Duodenal mucosa (tissue), 2 donors: ENCODE measurements around the gene NUP210.

Experiments used
- H3K27ac ChIP-seq: one replicate; pipeline ENCODE4 v1.7.0; 2013; ENCODE audit warnings: low read depth, low read length
- H3K27me3 ChIP-seq, 2 donors: one replicate each; pipeline ENCODE4 v1.7.0; 2013; ENCODE audit warnings: low read length in 2 of 2, control low read depth in 1 of 2; ENCODE audit not compliant: insufficient read depth in 2 of 2, control insufficient read depth in 1 of 2
- H3K36me3 ChIP-seq, 2 donors: one replicate each; pipeline ENCODE4 v1.7.0; 2013; ENCODE audit warnings: low read length in 2 of 2, control low read depth in 1 of 2; ENCODE audit not compliant: insufficient read depth in 2 of 2, control insufficient read depth in 1 of 2
- H3K4me1 ChIP-seq, 2 donors: one replicate each; pipeline ENCODE4 v1.7.0; 2013; ENCODE audit warnings: low read length in 2 of 2, control low read depth in 1 of 2; ENCODE audit not compliant: insufficient read depth in 2 of 2, control insufficient read depth in 1 of 2
- H3K4me3 ChIP-seq, 2 donors: one replicate each; pipeline ENCODE4 v1.7.0; 2013; ENCODE audit warnings: low read length in 2 of 2, low read depth in 1 of 2
- H3K9ac ChIP-seq, 2 donors: one replicate each; pipeline ENCODE4 v1.7.0; 2013; ENCODE audit warnings: low read length in 2 of 2, low read depth in 1 of 2
- H3K9me3 ChIP-seq, 2 donors: one replicate each; pipeline ENCODE4 v1.7.0; 2013; ENCODE audit warnings: low read length in 2 of 2, control low read depth in 1 of 2; ENCODE audit not compliant: control insufficient read depth in 1 of 2

NUP210 gene

DNA sequence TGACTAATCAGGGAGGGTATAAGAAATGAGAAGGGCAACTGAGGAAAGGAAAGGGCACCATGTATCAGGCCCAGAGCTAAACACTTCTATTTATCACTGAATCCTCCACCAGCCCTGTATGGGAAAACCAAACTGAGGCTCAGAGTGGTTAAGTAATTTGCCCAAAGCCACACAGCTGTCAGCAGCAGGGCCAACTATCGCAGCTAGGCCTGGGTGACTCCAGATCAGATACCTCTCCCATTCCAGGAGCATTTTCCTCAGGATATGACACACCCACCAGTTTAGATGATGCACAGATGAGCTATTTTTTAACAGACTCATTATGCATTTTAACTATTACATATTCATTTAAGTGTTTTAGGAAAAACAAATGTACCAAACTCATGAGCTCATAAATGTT lies 14.5 kb downstream of the NUP210 start:
- Histone ChIP-seq H3K4me1 (no peaks in the 10 kb centered on the region), H3K9me3 (peaks cover 5 to 10% of the 10 kb centered on the region in 2 donors), H3K9ac (no peak overlapping the region), H3K27ac (no peak overlapping the region), H3K4me3 (no peak overlapping the region), H3K36me3 (no peaks in the 10 kb centered on the region), H3K27me3 (no peaks in the 10 kb centered on the region)

DNA sequence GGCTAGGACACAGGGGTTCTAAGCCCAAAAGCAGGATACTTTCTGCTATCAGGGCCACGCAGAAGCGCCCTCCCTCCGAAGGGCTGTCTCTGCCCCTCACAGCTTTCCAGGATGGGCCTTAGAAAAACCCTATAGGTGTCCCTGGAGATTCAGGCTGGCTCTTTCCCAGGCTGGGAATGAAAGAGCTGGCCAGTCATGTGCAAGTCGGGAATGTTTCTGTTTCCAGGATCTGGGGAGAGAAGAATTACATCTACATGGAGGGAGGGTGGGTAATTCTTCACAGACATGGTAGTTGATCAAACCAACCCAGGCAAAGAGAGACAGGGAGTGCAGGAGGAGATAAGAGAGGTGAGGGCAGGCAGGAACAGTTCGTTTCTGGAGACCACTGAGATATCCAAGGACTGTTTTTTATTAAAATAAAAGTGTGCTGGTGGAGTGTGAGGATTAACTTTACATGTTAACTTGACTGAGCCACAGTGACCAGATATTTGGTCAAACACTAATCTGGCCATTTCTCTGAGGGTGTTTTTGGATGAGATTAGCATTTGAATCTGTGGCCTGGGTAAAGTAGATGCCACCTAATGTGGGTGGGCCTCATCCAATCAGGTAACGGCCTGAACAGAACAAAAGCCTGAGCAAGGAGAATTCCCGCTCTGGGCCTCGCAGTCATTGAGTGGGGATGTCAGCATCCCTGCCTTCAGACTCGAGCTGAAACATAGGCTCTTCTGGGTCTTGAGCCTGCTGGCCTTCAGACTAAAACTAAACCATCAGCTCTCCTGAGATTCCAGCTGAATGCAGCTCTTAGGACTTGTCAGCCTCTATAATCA lies 15.3 kb downstream of the NUP210 start:
- Histone ChIP-seq H3K9me3 (peaks cover 5 to 10% of the 10 kb centered on the region in 2 donors), H3K27ac (no peak overlapping the region), H3K36me3 (no peaks in the 10 kb centered on the region), H3K9ac (no peak overlapping the region), H3K4me1 (no peaks in the 10 kb centered on the region), H3K4me3 (no peak overlapping the region), H3K27me3 (no peaks in the 10 kb centered on the region)

- Histone ChIP-seq H3K36me3 (no peaks in the 10 kb centered on the region), H3K9ac (no peak overlapping the region), H3K4me1 (no peaks in the 10 kb centered on the region), H3K4me3 (no peak overlapping the region), H3K27ac (no peak overlapping the region), H3K9me3 (peaks cover 5 to 10% of the 10 kb centered on the region in 2 donors), H3K27me3 (no peaks in the 10 kb centered on the region)
These were observed 16.3 kb downstream of the NUP210 start for GRCh38 chr3:13403847-13404246.

DNA sequence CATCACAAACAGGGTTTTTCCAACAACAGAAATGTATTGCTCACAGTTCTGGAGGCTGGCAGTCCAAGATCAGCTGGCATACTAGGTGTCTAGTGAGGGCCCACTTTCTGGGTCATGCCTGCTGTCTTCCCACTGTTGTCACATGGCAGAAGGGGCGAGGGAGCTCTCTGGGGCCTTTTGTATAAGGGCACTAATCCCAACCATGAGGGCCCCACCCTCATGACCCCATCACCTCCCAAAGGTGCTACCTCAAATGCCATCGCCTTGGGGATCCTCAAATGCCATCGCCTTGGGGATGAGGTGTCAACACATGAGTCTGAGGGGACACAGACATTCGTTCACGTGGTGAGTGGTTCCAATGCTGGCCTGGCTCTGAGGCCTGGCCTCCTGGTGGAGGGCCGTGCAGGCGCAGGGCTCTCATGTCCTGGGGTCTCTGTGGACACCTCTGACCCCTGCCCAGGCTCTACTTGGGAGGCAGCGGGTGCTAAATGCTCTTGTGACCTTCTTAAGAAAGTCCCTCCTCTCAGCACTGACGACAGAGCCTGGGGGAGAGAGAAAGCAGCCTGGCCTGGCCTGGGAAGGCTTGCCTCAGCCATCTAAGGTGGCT lies 16.8 kb downstream of the NUP210 start:
- H3K4me3 ChIP-seq: no peak overlapping the region
- peaks cover 5 to 10% of the 10 kb centered on the region in 2 donors for H3K9me3 ChIP-seq
- no peaks in the 10 kb centered on the region for H3K36me3 ChIP-seq
- H3K27me3 ChIP-seq: no peaks in the 10 kb centered on the region
- no peak overlapping the region for H3K9ac ChIP-seq
- no peaks in the 10 kb centered on the region for H3K4me1 ChIP-seq
- no peak overlapping the region for H3K27ac ChIP-seq

- Histone ChIP-seq H3K9me3 (peaks cover 0 to 4% of the 10 kb centered on the region in 2 donors), H3K4me1 (no peaks in the 10 kb centered on the region), H3K4me3 (no peak overlapping the region), H3K27me3 (no peaks in the 10 kb centered on the region), H3K27ac (no peak overlapping the region), H3K36me3 (peaks cover 3 to 8% of the 10 kb centered on the region in 2 donors), H3K9ac (no peak overlapping the region)
These were observed 19.0 kb downstream of the NUP210 start for GRCh38 chr3:13401149-13401548.

- H3K4me3 ChIP-seq: no peak overlapping the region
- H3K4me1 ChIP-seq: no peaks in the 10 kb centered on the region
- peaks cover 3 to 14% of the 10 kb centered on the region in 2 donors for H3K36me3 ChIP-seq
- H3K27me3 ChIP-seq: no peaks in the 10 kb centered on the region
- H3K9ac ChIP-seq: no peak overlapping the region
- no peak overlapping the region for H3K27ac ChIP-seq
- H3K9me3 ChIP-seq: peaks cover 0 to 4% of the 10 kb centered on the region in 2 donors
These were observed 19.9 kb downstream of the NUP210 start for GRCh38 chr3:13400114-13400673.

GRCh38 chr3:13399603-13400002 lies 20.5 kb downstream of the NUP210 start:
- H3K4me1 ChIP-seq: no peaks in the 10 kb centered on the region
- H3K9ac ChIP-seq: no peak overlapping the region
- H3K36me3 ChIP-seq: peaks cover 3 to 19% of the 10 kb centered on the region in 2 donors
- H3K9me3 ChIP-seq: peaks cover 0 to 4% of the 10 kb centered on the region in 2 donors
- H3K27ac ChIP-seq: no peak overlapping the region
- H3K27me3 ChIP-seq: no peaks in the 10 kb centered on the region
- no peak overlapping the region for H3K4me3 ChIP-seq

- H3K27me3 ChIP-seq: no peaks in the 10 kb centered on the region
- peaks cover 3 to 25% of the 10 kb centered on the region in 2 donors for H3K36me3 ChIP-seq
- no peaks in the 10 kb centered on the region for H3K4me1 ChIP-seq
- no peak overlapping the region for H3K27ac ChIP-seq
- H3K9me3 ChIP-seq: no peaks in the 10 kb centered on the region
- H3K4me3 ChIP-seq: no peak overlapping the region
- H3K9ac ChIP-seq: no peak overlapping the region
These were observed 22.8 kb downstream of the NUP210 start for GRCh38 chr3:13397316-13397715.

- no peaks in the 10 kb centered on the region for H3K4me1 ChIP-seq
- H3K4me3 ChIP-seq: no peak overlapping the region
- no peak overlapping the region for H3K9ac ChIP-seq
- no peaks in the 10 kb centered on the region for H3K27me3 ChIP-seq
- peaks cover 3 to 37% of the 10 kb centered on the region in 2 donors for H3K36me3 ChIP-seq
- no peaks in the 10 kb centered on the region for H3K9me3 ChIP-seq
- H3K27ac ChIP-seq: no peak overlapping the region
These were observed 25.8 kb downstream of the NUP210 start for GRCh38 chr3:13394363-13394762.
